GM18526 (cell line): ENCODE data around the gene OLIG1.

Experiments used
- POLR2A ChIP-seq: IDR thresholded peaks from 3 replicates; pipeline ENCODE4 v1.6.1; 2011; ENCODE audit not compliant: insufficient read length; ENCODE audit errors: extremely low read depth

OLIG1 gene, protein sequence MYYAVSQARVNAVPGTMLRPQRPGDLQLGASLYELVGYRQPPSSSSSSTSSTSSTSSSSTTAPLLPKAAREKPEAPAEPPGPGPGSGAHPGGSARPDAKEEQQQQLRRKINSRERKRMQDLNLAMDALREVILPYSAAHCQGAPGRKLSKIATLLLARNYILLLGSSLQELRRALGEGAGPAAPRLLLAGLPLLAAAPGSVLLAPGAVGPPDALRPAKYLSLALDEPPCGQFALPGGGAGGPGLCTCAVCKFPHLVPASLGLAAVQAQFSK

DNA sequence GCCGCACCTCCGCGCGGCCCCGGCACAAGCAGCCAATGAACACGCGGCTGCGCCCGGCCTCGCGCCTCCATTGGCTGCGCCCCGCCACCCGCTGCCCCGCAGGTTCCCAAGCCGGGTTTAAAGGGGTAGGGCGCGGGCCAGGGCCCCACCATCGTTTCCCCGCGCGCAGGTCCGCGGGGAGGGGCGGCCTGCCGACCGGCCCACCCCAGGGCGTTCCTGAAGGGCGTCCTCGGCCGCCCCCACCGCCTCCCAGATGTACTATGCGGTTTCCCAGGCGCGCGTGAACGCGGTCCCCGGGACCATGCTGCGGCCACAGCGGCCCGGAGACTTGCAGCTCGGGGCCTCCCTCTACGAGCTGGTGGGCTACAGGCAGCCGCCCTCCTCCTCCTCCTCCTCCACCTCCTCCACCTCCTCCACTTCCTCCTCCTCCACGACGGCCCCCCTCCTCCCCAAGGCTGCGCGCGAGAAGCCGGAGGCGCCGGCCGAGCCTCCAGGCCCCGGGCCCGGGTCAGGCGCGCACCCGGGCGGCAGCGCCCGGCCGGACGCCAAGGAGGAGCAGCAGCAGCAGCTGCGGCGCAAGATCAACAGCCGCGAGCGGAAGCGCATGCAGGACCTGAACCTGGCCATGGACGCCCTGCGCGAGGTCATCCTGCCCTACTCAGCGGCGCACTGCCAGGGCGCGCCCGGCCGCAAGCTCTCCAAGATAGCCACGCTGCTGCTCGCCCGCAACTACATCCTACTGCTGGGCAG lies at the start of gene OLIG1:
OLIG1 (plus strand) TSS at position 148 of the 750 bp plus-strand sequence; CDS start at position 254, 106 bp downstream.
- TF ChIP-seq POLR2A = no peak

GRCh38 chr21:33020558-33021100 lies 49.3 kb upstream of the OLIG1 start:
- TF ChIP-seq POLR2A = no peak

DNA sequence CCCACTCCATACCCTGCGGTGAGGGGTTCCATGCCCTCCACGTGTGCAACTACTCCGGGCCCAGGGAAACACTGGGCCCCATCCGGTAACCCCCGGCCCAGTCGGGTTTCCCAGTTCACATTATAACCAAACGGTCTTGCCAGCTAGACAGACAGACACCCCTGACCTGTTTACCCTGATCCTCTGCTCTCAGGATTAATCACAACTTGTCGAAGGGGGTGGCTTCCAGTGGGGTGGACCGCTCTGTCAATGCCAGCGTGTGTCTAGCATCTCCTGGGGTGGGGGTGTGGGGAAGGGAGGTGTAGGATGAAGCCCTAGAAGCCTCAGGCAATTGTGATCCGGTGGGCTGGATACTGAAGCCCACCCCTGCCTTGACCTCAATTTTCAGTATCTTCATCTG lies 48.8 kb upstream of the OLIG1 start:
- TF ChIP-seq POLR2A = no peak

- TF ChIP-seq POLR2A = no peak
Measured at GRCh38 chr21:33021667-33022066, 48.3 kb upstream of the OLIG1 start.

DNA sequence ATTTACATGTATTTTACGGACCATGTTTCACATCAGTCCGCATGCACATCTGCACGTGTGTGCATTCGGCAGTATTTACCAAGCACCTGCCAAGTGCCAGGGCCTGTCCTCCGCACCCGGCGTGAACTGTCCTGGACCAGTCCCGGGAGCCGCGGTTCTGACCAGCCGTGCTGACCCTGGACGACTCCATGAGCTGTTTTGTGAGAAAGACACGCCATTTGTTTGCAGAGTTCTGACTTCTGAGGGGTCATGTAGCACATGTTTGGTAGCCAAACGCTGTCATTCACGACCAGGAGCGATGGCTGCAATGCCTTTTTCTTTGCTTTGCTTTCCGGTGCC lies 47.5 kb upstream of the OLIG1 start:
- no peak for TF ChIP-seq POLR2A

GRCh38 chr21:33022828-33023573 lies 46.9 kb upstream of the OLIG1 start:
- TF ChIP-seq POLR2A = no peak

DNA sequence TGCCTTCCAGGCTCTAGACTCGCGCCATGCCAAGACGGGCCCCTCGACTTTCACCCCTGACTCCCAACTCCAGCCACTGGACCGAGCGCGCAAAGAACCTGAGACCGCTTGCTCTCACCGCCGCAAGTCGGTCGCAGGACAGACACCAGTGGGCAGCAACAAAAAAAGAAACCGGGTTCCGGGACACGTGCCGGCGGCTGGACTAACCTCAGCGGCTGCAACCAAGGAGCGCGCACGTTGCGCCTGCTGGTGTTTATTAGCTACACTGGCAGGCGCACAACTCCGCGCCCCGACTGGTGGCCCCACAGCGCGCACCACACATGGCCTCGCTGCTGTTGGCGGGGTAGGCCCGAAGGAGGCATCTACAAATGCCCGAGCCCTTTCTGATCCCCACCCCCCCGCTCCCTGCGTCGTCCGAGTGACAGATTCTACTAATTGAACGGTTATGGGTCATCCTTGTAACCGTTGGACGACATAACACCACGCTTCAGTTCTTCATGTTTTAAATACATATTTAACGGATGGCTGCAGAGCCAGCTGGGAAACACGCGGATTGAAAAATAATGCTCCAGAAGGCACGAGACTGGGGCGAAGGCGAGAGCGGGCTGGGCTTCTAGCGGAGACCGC lies 46.3 kb upstream of the OLIG1 start:
- no peak for TF ChIP-seq POLR2A

GRCh38 chr21:33024201-33025103 lies 45.5 kb upstream of the OLIG1 start:
- no peak for TF ChIP-seq POLR2A

- TF ChIP-seq POLR2A = no peak
Measured at GRCh38 chr21:33025106-33025488, 44.8 kb upstream of the OLIG1 start.

GRCh38 chr21:33025489-33026442 lies 44.2 kb upstream of the OLIG1 start, which contains the start of gene OLIG2:
OLIG2 (plus strand) TSS chr21:33025935; CDS start chr21:33026863, 928 bp downstream.
- no peak for TF ChIP-seq POLR2A

- no peak for TF ChIP-seq POLR2A
Measured at GRCh38 chr21:33026443-33026858, 43.5 kb upstream of the OLIG1 start.

GRCh38 chr21:33026878-33027400 lies 43.0 kb upstream of the OLIG1 start:
- no peak for TF ChIP-seq POLR2A
